ENCODE data around the gene ERBB4.

The ERBB4 gene

GRCh38 chr2:211503198-211503597 is 1035.4 kb downstream of the ERBB4 start:
- no peak for DNase-seq (ENCODE audit: low spot score)
- Histone ChIP-seq H3K27ac (no peak overlapping the region), H3K4me3 (no peak overlapping the region)
- TF ChIP-seq, protein P1, sequence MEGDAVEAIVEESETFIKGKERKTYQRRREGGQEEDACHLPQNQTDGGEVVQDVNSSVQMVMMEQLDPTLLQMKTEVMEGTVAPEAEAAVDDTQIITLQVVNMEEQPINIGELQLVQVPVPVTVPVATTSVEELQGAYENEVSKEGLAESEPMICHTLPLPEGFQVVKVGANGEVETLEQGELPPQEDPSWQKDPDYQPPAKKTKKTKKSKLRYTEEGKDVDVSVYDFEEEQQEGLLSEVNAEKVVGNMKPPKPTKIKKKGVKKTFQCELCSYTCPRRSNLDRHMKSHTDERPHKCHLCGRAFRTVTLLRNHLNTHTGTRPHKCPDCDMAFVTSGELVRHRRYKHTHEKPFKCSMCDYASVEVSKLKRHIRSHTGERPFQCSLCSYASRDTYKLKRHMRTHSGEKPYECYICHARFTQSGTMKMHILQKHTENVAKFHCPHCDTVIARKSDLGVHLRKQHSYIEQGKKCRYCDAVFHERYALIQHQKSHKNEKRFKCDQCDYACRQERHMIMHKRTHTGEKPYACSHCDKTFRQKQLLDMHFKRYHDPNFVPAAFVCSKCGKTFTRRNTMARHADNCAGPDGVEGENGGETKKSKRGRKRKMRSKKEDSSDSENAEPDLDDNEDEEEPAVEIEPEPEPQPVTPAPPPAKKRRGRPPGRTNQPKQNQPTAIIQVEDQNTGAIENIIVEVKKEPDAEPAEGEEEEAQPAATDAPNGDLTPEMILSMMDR (IDR thresholded peaks at IDR 0.05): no peak

DNA sequence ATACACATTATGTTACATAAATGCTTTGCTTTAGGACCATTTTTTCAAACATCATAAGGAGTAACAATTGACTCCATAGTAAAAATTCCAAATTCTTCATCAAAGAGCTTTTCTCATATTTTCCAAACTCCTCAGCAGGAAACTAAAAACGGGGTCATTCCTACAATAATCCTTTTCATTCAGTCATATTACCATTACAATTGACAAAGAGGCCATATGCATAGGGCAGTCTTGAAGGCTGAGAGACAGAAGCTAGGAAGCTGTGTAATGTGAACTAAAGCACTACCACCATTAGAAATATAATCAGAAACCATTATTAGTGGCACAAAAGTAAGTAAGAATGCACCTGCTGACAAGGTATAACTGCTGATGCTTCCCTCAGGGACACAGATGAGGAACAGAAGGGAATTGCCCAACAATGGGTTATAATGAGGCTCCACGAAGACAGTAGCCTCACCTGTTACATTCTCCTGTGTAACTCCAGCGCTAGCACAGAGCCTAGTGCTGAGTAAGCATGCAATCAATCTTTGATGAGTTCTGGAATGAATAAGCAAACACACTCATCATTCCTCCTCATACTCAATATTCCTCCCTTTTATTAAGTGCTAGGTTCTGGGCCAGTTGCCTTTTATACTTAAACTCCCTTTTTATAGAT is 1039.9 kb downstream of the ERBB4 start:
- DNase-seq (ENCODE audit: low spot score): no peak
- H3K4me3 ChIP-seq: no peak overlapping the region
- TF ChIP-seq, protein P1 (IDR thresholded peaks at IDR 0.05): no peak

DNA sequence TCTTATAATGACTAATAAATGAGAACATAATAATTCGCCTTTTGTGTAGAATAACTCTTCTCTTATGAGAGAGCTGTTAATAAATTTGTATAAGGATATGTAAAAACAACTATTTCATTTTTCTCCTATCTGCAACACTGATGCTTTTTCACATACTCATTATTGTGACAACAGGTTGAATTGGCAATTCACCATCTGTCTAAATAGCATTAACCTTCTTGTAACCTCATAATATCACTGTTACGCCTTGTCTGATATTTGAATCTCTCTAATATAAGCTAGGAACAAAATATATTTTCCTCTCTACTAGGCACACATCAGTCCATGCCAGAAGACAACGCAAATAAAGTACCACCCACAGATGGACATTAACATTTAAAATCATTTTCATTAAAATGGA is 1043.3 kb downstream of the ERBB4 start:
- TF ChIP-seq, protein P1 (IDR thresholded peaks at IDR 0.05): no peak
- no peak for DNase-seq (ENCODE audit: low spot score)
- Histone ChIP-seq H3K4me3 (no peak overlapping the region), H3K27ac (no peak overlapping the region)

More for the DNA sequence above, 1039.9 kb downstream of the ERBB4 start:
- no peak overlapping the region for H3K27ac ChIP-seq

- no peak for DNase-seq (ENCODE audit: low spot score)
- H3K27ac ChIP-seq: no peak overlapping the region
- no peak overlapping the region for H3K4me3 ChIP-seq
- TF ChIP-seq, protein P1 (IDR thresholded peaks at IDR 0.05): no peak
Measured at GRCh38 chr2:211494536-211494935, 1044.1 kb downstream of the ERBB4 start.

DNA sequence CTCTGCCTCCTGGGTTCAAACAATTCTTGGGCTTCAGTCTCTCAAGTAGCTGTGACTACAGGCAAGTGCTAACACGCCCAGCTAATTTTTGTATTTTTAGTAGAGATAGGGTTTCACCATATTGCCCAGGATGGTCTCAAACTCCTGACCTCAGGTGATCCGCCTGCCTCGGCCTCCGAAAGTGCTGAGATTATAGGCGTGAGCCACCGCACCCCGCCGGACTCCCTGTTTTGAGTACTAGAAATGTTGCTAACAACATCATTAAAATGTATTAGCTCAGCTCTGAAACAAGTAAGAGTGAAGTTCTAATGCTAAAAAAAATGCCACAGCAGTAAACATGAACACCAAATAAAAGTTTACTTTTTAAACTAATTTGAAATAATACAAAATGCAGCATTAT is 1044.5 kb downstream of the ERBB4 start:
- DNase-seq (ENCODE audit: low spot score): no peak
- Histone ChIP-seq H3K27ac (no peak overlapping the region), H3K4me3 (no peak overlapping the region)
- TF ChIP-seq, protein P1 (IDR thresholded peaks at IDR 0.05): no peak

GRCh38 chr2:211487733-211488132 is 1050.9 kb downstream of the ERBB4 start:
- DNase-seq (ENCODE audit: low spot score): no peak
- no peak overlapping the region for H3K27ac ChIP-seq

More at GRCh38 chr2:211487733-211488132, 1050.9 kb downstream of the ERBB4 start:
- no peak overlapping the region for H3K4me3 ChIP-seq
- TF ChIP-seq, protein P1 (IDR thresholded peaks at IDR 0.05): no peak
